Activated CD8-positive, alpha-beta memory T cell treated with anti-CD3 and anti-CD28 coated beads for 36 hours (primary cell): Measurements from ENCODE around the gene GP9. TPM values are rescaled to one million over a fixed set of nuclear protein-coding genes. Genes with fewer than 3 reads are reported as not detected.

Experiments
- CTCF ChIA-PET: fragments of 350-600 bp; sonication (Branson Sonifier 250); formaldehyde crosslinking; loops from one replicate; lab custom pipeline; 2021; ENCODE audit warnings: antibody characterized with exemption; lab: Charles Lee
- POLR2A ChIA-PET: fragments of 350-600 bp; sonication (Branson Sonifier 250); formaldehyde crosslinking; loops from one replicate; lab custom pipeline; 2021; ENCODE audit warnings: antibody characterized with exemption; lab: Charles Lee
- total RNA-seq, 2 experiments: library from RNA; stranded (reverse); gene quantifications; one replicate each; pipeline ENCODE4 v1.2.3, GENCODE V29; 2021

GP9 gene
- not detected for total RNA-seq

GRCh38 chr3:129060276-129061022, at the start of gene GP9:
Gene GP9 (plus strand): TSS chr3:129060779. CDS start chr3:129061740, 961 bp downstream.
- POLR2A ChIA-PET = no interaction called here
- CTCF ChIA-PET = interaction anchor here (0.6 kb wide), 1 partner anchor 117 kb away, joined by 3 read pairs; no protein-coding TSS in a partner anchor

- ChIA-PET CTCF (interaction anchor here (1.5 to 1.9 kb wide), 2 partner anchors 14 to 43 kb away, joined by 6 read pairs; no protein-coding TSS in a partner anchor), POLR2A (no interaction called here)
These were observed 47.1 kb upstream of the GP9 start for GRCh38 chr3:129013491-129013891.

GRCh38 chr3:129014148-129014547, 46.4 kb upstream of the GP9 start:
- ChIA-PET CTCF (interaction anchor here (3.3 kb wide), 1 partner anchor 44 kb away, joined by 20 read pairs; no protein-coding TSS in a partner anchor), POLR2A (no interaction called here)

- CTCF ChIA-PET = interaction anchor here (0.7 to 3.3 kb wide), 8 partner anchors 8 to 230 kb away, joined by 3 to 37 read pairs (median 4); no protein-coding TSS in a partner anchor
- POLR2A ChIA-PET = interaction anchor here (0.5 to 3.1 kb wide), 2 partner anchors 12 to 267 kb away, joined by 4 to 51 read pairs; no protein-coding TSS in a partner anchor
These were observed 45.7 kb upstream of the GP9 start for GRCh38 chr3:129014793-129015345.

GRCh38 chr3:129015388-129016105, 45.0 kb upstream of the GP9 start:
- ChIA-PET POLR2A (interaction anchor here (0.5 to 3.1 kb wide), 6 partner anchors 11 to 434 kb away, joined by 3 to 51 read pairs (median 4); partner anchors contain the start of gene ACAD9), CTCF (interaction anchor here (0.7 to 3.3 kb wide), 12 partner anchors 8 to 230 kb away, joined by 3 to 37 read pairs (median 5); partner anchors contain the start of gene CFAP92)

GRCh38 chr3:129016356-129016719, 44.2 kb upstream of the GP9 start:
- CTCF ChIA-PET = interaction anchor here (0.5 to 3.3 kb wide), 10 partner anchors 9 to 375 kb away, joined by 3 to 37 read pairs (median 5); partner anchors contain the start of gene CFAP92
- POLR2A ChIA-PET = interaction anchor here (0.7 to 3.1 kb wide), 5 partner anchors 10 to 263 kb away, joined by 3 to 51 read pairs (median 3); partner anchors contain the start of gene ACAD9

GRCh38 chr3:129016720-129017483, 43.7 kb upstream of the GP9 start:
- ChIA-PET CTCF (interaction anchor here (0.5 to 3.3 kb wide), 8 partner anchors 10 to 375 kb away, joined by 3 to 37 read pairs (median 7); partner anchors contain the start of gene CFAP92), POLR2A (interaction anchor here (0.7 to 3.1 kb wide), 3 partner anchors 9 to 166 kb away, joined by 3 to 51 read pairs (median 3); no protein-coding TSS in a partner anchor)

GRCh38 chr3:129017484-129017899, 43.1 kb upstream of the GP9 start:
- ChIA-PET CTCF (interaction anchor here (1.6 to 3.3 kb wide), 5 partner anchors 10 to 48 kb away, joined by 5 to 37 read pairs (median 15); no protein-coding TSS in a partner anchor), POLR2A (interaction anchor here (3.1 kb wide), 1 partner anchor 9 kb away, joined by 51 read pairs; no protein-coding TSS in a partner anchor)

GRCh38 chr3:129018271-129018670, 42.3 kb upstream of the GP9 start:
- ChIA-PET POLR2A (no interaction called here), CTCF (no interaction called here)

- POLR2A ChIA-PET = no interaction called here
- CTCF ChIA-PET = no interaction called here
These were observed 41.8 kb upstream of the GP9 start for GRCh38 chr3:129018751-129019150.

GRCh38 chr3:129019266-129019665, 41.3 kb upstream of the GP9 start:
- CTCF ChIA-PET = no interaction called here
- POLR2A ChIA-PET = no interaction called here

- CTCF ChIA-PET = no interaction called here
These were observed 39.9 kb upstream of the GP9 start for GRCh38 chr3:129020691-129021090.

GRCh38 chr3:129021140-129021551, 39.4 kb upstream of the GP9 start:
- ChIA-PET POLR2A (interaction anchor here (0.5 kb wide), 1 partner anchor 30 kb away, joined by 8 read pairs; no protein-coding TSS in a partner anchor), CTCF (no interaction called here)

More at GRCh38 chr3:129020691-129021090, 39.9 kb upstream of the GP9 start:
- POLR2A ChIA-PET = no interaction called here

GRCh38 chr3:129022114-129023007, 38.2 kb upstream of the GP9 start:
- POLR2A ChIA-PET = no interaction called here
- CTCF ChIA-PET = interaction anchor here (0.7 to 1.0 kb wide), 2 partner anchors 19 to 54 kb away, joined by 3 read pairs; no protein-coding TSS in a partner anchor

GRCh38 chr3:129023008-129023358, 37.6 kb upstream of the GP9 start:
- CTCF ChIA-PET = interaction anchor here (0.7 kb wide), 1 partner anchor 20 kb away, joined by 3 read pairs; no protein-coding TSS in a partner anchor
- POLR2A ChIA-PET = no interaction called here

GRCh38 chr3:129023909-129024308, 36.7 kb upstream of the GP9 start:
- ChIA-PET CTCF (no interaction called here), POLR2A (no interaction called here)

GRCh38 chr3:129025108-129025507, 35.5 kb upstream of the GP9 start:
- POLR2A ChIA-PET = interaction anchor here (2.4 kb wide), 1 partner anchor 9 kb away, joined by 51 read pairs; no protein-coding TSS in a partner anchor
- CTCF ChIA-PET = interaction anchor here (3.8 kb wide), 1 partner anchor 9 kb away, joined by 37 read pairs; no protein-coding TSS in a partner anchor
